GM10266 (cell line): ENCODE data around the gene RIN1.
"Not testable (repeated sequence)": the region's sequence is repeated elsewhere in the genome, so short reads cannot be mapped to it uniquely, and the experiment has no call there.

Experiments used
- DNase-seq: peaks from one replicate; pipeline ENCODE4 v3.0.0; 2012; ENCODE audit errors: extremely low spot score
- CTCF ChIP-seq: IDR thresholded peaks from 2 replicates; pipeline ENCODE4 v1.5.1; 2012; ENCODE audit warnings: mild to moderate bottlenecking, low read depth; ENCODE audit not compliant: control insufficient read depth, insufficient read depth; ENCODE audit errors: missing control alignments

Gene RIN1

GRCh38 chr11:66326261-66327111 lies 9.7 kb downstream of the RIN1 start:
- no peak for DNase-seq
- TF ChIP-seq CTCF: no peak

- TF ChIP-seq CTCF: no peak
- no peak for DNase-seq
These were observed 11.0 kb downstream of the RIN1 start for GRCh38 chr11:66325263-66325671.

GRCh38 chr11:66324664-66325063 lies 11.6 kb downstream of the RIN1 start:
- no peak for DNase-seq
- no peak for TF ChIP-seq CTCF

- no peak for DNase-seq
- no peak for TF ChIP-seq CTCF
These were observed 12.6 kb downstream of the RIN1 start for GRCh38 chr11:66323684-66324083.

- no peak for DNase-seq
- no peak for TF ChIP-seq CTCF
These were observed 13.4 kb downstream of the RIN1 start for GRCh38 chr11:66322732-66323427.

- no peak for DNase-seq
- TF ChIP-seq CTCF: no peak
These were observed 14.6 kb downstream of the RIN1 start for GRCh38 chr11:66321606-66322005.

- not testable (repeated sequence) for DNase-seq
These were observed 15.5 kb downstream of the RIN1 start for GRCh38 chr11:66320748-66321147.

- DNase-seq: not testable (repeated sequence)
These were observed 15.9 kb downstream of the RIN1 start for GRCh38 chr11:66320289-66320688.
